HG03135 (cell line): ENCODE results near the gene MAGEB4.
"Not testable (repeated sequence)": the region's sequence is repeated elsewhere in the genome, so short reads cannot be mapped to it uniquely, and the experiment has no call there.

Source experiments
- ATAC-seq: cut with Tn5 transposase; IDR thresholded peaks from one replicate; pipeline ENCODE4 v1.9.1; 2021; ENCODE audit warnings: mild to moderate bottlenecking, moderate library complexity; ENCODE audit not compliant: unreplicated experiment

The MAGEB4 gene, protein sequence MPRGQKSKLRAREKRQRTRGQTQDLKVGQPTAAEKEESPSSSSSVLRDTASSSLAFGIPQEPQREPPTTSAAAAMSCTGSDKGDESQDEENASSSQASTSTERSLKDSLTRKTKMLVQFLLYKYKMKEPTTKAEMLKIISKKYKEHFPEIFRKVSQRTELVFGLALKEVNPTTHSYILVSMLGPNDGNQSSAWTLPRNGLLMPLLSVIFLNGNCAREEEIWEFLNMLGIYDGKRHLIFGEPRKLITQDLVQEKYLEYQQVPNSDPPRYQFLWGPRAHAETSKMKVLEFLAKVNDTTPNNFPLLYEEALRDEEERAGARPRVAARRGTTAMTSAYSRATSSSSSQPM

DNA sequence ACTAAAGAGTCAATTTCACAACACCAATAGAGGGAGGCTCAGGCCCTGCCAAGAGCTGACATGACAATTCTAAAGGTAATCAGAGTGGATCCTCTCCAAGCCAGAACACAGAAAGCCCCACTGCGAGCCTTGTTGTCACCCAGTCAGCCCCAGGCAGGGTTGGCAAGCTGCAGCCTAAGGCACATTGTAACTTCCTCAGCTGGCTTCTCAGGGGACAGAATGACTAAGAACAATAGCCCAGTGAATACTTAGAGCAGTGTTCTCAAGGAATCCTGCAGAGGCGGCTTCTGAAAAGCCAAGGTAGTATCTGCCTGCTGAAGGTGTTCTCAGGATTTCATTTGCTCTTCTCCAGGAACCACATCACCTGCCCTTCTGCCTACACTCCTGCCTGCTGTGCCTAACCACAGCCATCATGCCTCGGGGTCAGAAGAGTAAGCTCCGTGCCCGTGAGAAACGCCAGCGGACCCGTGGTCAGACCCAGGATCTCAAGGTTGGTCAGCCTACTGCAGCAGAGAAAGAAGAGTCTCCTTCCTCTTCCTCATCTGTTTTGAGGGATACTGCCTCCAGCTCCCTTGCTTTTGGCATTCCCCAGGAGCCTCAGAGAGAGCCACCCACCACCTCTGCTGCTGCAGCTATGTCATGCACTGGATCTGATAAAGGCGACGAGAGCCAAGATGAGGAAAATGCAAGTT lies at the start of gene MAGEB4:
Gene MAGEB4, plus strand, starts transcription at position 277 of the 692 bp plus-strand sequence. Its CDS starts 136 bp downstream, at position 413.
- ATAC-seq, result no peak

DNA sequence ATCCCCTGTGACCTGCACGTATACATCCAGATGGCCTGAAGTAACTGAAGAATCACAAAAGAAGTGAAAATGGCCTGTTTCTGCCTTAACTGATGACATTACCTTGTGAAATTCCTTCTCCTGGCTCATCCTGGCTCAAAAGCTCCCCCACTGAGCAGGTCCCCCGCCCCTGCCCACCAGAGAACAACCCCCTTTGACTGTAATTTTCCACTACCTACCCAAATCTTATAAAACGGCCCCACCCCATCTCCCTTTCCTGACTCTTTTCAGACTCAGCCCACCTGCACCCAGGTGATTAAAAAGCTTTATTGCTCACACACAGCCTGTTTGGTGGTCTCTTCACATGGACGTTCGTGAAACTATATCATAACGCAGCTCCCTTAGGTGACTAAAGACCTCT lies 47.9 kb upstream of the MAGEB4 start:
- not testable (repeated sequence) for ATAC-seq

DNA sequence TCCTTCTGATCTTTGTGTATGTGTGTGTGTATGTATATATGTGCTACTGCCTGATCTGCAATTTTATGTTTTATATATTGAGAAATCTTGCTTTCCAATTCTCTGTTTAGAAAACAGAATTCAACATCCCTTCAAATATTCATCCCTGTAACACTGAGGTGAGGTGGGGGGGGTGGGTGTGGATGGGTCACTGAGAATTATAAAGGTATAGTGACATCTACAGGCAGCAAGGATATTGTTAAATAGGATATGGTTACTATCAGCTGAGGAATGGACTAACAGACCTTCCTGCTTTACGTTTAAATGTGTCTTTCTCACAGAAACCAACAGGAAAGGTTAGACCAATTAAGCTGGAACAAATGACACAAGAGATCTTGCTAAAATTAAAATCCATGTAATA lies 45.5 kb upstream of the MAGEB4 start:
- no peak for ATAC-seq

DNA sequence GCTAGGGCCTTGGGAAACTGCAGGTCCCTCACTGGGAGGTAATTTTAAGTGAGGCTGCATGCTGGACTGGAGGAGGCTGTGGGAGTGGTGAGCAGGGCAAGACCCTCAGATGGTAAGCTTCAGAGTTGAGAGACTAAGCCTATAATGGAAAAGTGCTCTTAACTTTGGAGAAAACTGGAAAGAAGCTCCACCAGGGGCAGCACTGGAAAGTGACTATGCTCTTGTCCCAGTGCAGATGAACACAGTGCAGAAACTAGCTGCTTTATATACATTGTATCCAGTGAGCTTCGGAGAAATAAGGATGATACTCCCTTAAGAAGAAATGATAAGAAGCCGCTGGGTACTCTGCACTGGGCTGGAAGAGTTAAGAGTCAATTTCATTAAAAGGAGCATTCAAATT lies 29.6 kb upstream of the MAGEB4 start:
- no peak for ATAC-seq

DNA sequence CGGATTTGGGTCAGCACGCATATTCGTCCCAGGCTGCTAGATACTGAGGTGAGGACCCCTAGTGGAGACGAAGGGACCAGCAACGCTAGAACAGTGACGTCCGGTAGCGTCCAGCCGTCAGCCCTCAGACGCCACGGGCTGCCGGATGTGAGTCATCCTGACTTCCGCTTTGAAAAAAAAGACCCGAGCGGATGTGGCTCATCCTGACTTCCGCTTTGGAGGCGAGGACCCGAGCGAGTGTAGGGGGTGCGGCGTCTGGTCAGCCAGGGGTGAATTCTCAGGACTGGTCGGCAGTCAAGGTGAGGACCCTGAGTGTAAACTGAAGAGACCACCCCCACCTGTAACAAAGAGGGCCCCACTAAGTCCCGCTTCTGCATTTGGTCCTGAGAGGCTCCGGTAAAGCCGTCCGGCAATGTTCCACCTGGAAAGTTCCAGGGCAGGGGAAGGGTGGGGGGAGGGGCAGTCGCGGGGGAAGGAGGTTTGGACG lies 26.4 kb upstream of the MAGEB4 start, which contains the start of gene MAGEB2:
Gene MAGEB2, plus strand, starts transcription at position 207 of the 487 bp plus-strand sequence. CDS start 3,018 bp downstream, outside the sequence.
- no peak for ATAC-seq

DNA sequence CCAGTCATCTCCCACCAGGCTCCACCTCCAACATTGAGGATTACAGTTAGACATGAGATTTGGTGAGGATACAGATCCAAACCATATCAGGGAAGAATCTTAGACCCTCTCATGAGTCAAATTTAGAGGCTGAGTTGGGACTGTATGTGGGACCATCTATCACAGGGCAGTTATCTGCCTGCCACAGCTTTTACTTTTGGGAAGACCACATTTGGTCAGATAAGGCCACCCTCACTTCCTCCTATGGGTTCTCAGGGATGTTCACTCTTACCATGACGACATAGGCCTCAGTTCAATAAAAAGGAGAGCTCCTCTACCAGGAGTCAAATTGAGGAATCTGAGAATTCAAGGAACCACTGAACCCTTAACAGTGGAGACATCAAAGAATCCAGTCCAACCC lies 24.3 kb upstream of the MAGEB4 start:
- ATAC-seq, result no peak

DNA sequence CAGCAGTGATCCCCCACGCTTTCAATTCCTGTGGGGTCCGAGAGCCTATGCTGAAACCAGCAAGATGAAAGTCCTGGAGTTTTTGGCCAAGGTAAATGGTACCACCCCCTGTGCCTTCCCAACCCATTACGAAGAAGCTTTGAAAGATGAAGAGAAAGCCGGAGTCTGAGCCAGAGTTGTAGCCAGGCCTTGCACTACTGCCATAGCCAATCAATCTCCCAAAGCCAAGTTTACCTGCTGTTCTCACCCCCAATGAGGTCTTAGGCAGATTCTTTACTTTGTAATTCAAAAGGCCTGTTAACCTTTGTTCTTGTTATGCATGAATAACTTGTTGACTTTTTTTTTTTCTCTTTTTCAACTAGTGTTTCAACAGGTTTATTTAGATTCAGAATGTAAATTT lies 22.4 kb upstream of the MAGEB4 start:
- no peak for ATAC-seq

DNA sequence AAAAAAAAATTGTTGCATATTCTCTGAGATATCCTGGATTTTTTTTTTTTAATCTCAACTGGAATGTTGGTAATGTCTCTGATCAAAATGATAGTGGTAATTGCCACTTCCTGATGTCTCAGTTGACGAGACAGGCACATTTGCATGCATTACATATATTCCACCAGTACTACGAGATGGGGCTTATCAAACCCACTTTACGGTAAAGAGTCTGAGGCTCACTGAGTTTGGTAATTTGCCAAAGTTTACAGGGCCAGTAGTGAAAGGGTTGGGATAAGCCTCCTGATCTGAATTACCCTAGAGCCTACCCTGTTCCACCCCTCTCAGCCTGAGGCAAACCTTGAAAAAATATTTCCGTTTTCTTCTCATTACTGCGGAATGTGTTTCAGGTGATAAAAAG lies 21.1 kb upstream of the MAGEB4 start:
- no peak for ATAC-seq

DNA sequence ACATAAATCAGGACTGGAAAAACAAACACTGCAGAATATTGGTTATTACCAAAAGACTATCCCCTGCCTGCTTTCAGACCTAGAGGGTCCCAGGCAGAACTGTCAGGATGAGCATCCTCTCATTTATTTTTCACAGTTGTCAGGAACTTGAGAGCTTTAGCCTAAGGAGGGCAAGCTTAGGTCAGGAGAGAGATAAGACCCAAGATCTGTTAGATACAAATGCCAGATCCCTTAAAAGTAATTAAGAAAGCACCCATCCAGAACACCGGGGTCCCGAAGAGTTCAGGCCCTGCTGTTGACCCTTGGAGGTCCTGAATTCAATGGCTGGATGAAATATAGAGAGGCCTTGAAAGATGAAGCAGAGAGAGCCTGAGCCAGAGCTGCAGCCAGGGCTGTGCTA lies 17.3 kb upstream of the MAGEB4 start:
- ATAC-seq, result no peak

DNA sequence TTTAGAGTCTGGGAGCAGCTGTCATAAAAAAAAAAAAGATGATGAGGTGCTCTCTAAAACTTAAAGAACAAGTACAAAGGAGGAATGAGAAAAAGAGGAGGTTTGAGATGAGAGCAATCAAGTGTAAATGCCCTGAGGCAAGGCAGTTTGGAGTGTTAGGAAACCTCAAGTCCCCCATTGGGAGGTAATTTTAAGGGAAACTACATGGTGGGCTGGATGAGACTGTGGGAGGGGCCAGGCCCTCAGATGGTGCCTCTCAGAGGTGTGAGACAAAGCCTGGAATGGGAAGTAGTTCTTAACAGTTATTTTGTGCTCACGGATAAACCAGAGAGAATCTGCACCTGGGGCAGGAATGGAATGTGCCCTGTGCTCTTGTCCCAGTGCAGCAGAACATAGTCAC lies 13.3 kb upstream of the MAGEB4 start:
- ATAC-seq, result no peak

DNA sequence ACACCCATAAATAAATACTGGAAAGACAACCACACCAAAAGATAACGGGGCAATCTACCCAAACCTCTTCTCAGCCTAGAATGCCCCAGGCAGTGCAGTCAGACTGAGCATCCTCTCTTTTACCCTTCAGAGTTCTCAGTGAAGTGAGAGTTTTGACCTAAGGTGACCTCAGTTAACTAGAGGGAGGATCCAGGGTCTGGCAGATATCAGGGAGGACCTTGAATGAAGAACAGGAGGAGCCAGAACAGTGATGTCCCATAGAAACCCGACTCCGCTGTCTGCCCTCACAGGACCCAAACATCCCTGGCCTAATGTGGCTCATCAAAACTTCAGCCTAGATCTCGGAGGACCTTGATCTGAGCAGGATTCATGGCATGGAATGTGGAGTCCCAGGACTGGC lies 11.4 kb upstream of the MAGEB4 start, which contains the start of gene MAGEB3:
Gene MAGEB3, plus strand, starts transcription at position 263 of the 400 bp plus-strand sequence. CDS start 5,268 bp downstream, outside the sequence.
- no peak for ATAC-seq

DNA sequence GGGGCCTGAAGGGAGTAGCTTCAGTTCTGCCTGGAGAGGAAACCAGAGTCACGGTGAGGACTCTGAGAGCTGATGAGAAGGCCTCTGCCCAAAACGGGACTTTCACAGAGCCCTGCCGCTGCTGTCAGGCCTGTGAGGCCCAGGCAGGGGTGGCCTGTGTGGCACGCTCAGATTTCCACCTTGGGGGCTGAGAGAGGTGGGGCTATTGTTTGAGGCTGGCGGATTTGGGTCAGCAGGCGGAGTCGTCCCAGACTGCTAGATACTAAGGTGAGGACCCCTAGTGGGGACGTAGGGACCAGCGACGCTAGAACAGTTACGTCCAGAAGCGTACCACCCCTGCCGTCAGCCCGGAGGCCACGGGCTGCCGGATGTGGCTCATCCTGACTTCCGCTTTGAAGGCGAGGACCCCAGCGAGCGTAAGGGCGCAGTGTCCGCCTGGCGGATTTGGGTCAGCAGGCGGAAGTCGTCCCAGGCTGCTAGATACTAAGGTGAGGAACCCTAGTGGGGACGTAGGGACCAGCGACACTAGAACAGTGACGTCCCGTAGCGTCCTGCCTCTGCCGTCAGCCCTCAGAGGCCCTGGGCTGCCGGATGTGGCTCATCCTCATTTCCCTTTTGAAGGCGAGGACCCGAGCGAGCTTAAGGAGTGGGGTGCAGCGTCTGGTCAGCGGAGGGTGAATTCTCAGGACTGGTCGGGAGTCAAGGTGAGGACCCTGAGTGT lies 5.1 kb downstream of the MAGEB4 start, which contains the start of gene MAGEB1:
Gene MAGEB1, plus strand, starts transcription at position 378 of the 721 bp plus-strand sequence. CDS start 3,348 bp downstream, outside the sequence.
- no peak for ATAC-seq

DNA sequence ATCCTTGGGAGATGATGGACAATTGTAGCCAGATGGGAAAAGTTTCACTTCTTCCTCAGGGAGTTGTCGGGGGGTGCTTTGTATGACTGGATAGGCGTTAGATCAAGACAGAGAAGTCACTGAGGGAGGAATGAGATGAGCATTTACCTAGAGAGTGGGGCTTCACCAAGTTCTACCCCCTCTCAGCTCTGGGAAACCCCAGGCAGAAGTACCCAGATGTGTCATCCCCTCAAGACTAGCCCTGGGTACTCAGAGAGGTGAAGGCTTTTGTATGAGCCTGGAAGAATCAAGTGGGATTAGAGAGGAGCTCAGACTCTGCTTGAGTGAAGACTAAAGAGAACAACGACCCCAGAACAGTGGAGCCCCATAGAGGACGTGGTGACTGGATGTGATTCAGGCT lies 7.1 kb downstream of the MAGEB4 start:
- ATAC-seq, result peak; percentile 60

DNA sequence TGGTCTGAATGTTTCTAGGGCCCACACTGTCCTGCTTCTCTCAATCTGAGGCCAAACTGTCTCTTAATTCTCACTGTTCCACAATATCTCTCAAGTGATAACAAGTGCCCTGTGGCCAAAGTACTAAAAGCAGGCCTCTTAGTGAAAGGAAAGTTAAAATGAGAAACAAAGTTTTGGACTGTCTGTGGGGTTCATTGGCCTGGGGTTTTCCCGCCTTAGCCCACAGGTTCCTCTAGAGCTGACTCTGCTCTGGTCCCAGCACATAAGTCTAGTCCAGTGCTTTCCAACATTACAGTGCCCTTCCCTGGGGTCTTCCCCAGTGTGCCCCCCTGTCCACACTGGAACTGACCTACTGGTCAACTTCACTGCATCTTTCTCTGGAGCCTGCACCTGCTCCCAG lies 11.5 kb downstream of the MAGEB4 start:
- ATAC-seq, result peak; percentile 64

DNA sequence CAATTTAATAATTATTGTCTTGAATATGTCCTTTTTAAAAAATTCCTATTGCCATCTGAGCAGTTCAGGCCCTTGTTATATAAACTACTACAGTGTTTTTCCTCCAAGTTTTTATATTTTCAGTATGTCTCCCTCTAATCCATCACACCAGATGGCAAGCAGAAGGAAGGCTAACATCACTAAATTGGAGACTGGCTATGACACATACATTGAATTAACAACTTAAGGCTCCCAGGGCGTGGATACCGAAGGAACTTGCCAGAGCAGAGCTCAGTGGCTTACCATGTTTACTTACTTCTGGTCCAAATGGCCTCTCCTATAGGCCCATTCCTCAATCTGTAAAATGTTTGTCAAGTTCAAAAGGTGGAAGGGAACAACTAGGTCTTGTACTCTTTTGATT lies 18.1 kb downstream of the MAGEB4 start:
- ATAC-seq, result no peak

DNA sequence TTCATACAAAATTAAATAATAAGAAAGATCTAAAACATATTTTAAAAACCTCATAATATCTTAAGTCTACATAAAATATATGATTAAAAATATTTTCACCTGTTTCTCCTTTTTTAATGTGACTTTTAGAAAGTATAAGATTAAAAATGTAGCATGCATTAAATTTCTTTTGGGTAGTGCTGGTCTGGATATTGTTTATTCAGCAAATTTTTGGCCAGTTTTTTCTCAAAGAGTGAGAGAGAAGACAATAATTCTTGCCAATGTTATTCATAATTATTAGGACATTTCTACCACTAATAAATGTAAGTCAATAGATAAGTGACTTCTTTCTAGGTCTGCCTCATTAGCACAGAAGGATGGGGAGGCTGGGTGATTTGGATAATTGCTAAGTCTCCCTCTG lies 19.2 kb downstream of the MAGEB4 start:
- no peak for ATAC-seq

DNA sequence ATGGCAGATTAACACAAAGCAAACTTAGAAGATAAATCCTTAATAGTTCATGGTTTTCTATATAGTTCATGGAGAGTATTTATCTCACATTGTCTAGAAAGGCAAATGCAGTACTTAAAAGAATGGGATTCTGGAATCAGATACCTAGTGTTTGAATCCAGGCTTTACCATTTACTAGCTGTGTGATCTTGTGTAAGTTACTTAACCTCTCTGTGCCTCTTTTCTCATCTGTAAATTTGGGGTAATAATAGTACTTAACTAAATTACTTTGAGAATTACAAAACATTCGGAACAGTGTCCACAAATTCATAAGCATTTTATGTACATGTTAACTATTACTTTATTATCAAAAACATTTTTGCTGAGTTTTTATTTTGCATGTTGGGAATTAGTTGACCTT lies 21.0 kb downstream of the MAGEB4 start:
- no peak for ATAC-seq

DNA sequence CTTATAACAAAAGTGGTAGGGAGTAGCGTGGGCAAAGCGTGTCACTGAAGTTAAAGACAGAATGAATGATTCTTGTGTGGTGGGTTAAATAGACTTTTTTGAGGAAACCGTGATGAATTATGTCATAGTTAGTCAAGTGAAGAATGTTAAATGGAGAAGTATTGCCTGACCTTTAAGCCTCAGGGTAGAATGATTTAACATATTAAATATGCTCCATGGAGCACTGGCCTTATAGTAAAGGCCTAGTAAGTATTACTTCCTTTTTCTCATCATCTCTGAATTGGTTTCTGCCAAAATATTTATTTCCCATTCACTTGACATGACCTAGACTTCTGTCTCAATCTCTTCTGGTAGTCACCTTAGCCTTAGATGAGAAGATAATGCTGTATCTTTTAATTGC lies 28.8 kb downstream of the MAGEB4 start:
- no peak for ATAC-seq

DNA sequence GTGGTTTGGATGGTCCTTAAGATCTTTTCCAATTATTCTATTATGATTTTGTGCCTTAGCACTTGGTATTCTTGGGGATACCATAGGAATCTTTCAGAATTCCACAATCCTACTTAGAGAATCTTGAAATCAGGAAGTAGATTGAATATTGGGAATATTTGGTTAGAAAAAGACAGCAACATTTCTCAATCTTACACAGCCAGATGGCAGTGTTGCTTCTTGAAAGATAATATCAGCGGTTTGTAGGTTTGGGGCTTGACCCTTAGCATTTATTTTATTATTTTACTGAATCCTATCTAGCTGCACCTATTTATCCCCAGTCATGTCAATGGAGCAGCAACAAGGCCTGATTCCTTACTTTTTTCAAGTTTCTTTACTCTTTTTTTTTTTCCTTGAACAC lies 33.7 kb downstream of the MAGEB4 start:
- no peak for ATAC-seq

DNA sequence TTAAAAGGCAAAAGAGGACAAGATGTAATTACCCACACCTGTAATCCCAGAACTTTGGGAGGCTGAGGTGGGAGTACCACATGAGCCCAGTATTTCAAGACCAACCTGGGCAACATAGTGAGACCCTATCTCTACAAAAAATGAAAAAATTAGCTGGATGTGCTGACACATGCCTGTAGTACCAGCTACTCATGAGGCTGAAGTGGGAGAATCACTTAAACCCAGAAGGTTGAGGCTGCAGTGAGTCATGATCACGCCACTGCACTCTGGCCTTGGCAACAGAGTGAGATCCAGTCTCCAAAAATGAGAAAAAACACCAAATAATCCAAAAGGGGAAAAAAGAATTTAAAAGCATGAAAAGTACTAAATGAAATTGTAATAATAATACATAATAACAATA lies 36.6 kb downstream of the MAGEB4 start:
- no peak for ATAC-seq

DNA sequence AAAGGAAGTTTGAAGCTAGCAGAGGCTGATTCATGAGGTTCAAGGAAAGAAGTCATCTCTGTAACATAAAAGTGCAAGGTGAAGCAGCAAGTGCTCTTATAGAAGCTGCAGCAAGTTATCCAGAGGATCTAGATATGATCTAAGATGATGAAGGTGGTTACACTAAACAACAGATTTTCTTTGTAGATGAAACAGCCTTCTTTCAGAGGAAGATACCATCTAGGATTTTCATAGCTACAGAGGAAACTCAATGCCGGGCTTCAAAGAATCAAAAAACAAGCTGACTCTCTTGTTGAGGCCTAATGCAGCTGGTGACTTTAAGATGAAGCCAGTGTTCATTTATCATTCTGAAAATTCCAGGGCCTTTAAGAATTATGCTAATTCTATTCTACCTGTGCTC lies 38.6 kb downstream of the MAGEB4 start:
- no peak for ATAC-seq
